Measurements from ENCODE around the gene ABLIM2. TPM values are rescaled to one million over a fixed set of nuclear protein-coding genes. Genes with fewer than 3 reads are reported as not detected.

Gene ABLIM2
- total RNA-seq, 3 donors from 2014 or later (not counting 1 experiment from before 2014, with no cell fraction given), result 0.71 to 2.8 (median 1.3) TPM

- H3K27ac ChIP-seq (ENCODE audit: low read length), result no peak overlapping the region
- intact Hi-C loops (cut with micrococcal nuclease), result no loop called here
- peaks cover 2% of the 10 kb centered on the region for H3K27me3 ChIP-seq (ENCODE audit: control insufficient read depth, insufficient read depth, low read length)
- peaks cover 7 to 19% of the 10 kb centered on the region in 2 donors for H3K27me3 Mint-ChIP-seq (ENCODE audit: low read depth in 2 of 2)
- ATAC-seq (no peak), DNase-seq (no peak)
- H3K4me1 Mint-ChIP-seq, result no peaks in the 10 kb centered on the region
- H3K36me3 Mint-ChIP-seq, result no peaks in the 10 kb centered on the region
- TF ChIP-seq, protein P1, sequence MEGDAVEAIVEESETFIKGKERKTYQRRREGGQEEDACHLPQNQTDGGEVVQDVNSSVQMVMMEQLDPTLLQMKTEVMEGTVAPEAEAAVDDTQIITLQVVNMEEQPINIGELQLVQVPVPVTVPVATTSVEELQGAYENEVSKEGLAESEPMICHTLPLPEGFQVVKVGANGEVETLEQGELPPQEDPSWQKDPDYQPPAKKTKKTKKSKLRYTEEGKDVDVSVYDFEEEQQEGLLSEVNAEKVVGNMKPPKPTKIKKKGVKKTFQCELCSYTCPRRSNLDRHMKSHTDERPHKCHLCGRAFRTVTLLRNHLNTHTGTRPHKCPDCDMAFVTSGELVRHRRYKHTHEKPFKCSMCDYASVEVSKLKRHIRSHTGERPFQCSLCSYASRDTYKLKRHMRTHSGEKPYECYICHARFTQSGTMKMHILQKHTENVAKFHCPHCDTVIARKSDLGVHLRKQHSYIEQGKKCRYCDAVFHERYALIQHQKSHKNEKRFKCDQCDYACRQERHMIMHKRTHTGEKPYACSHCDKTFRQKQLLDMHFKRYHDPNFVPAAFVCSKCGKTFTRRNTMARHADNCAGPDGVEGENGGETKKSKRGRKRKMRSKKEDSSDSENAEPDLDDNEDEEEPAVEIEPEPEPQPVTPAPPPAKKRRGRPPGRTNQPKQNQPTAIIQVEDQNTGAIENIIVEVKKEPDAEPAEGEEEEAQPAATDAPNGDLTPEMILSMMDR (IDR thresholded peaks at IDR 0.05), result no peak
- H3K4me3 ChIP-seq (ENCODE audit: low read length), result no peak overlapping the region
- no peak overlapping the region for H3K27ac Mint-ChIP-seq
- 85% methylated on average over 9 of the region's 9 CpGs for WGBS (ENCODE audit: insufficient coverage)
- no peak overlapping the region for H3K4me3 Mint-ChIP-seq
- no peaks in the 10 kb centered on the region for H3K9me3 Mint-ChIP-seq
- no peaks in the 10 kb centered on the region for H3K36me3 ChIP-seq (ENCODE audit: control insufficient read depth, insufficient read depth, low read length)
- no peaks in the 10 kb centered on the region for H3K4me1 ChIP-seq (ENCODE audit: control insufficient read depth, insufficient read depth, low read length)
- peaks cover 10% of the 10 kb centered on the region for H3K9me3 ChIP-seq (ENCODE audit: control insufficient read depth, insufficient read depth, low read length)
These were observed 106.4 kb downstream of the ABLIM2 start for GRCh38 chr4:8052160-8052691.

DNA sequence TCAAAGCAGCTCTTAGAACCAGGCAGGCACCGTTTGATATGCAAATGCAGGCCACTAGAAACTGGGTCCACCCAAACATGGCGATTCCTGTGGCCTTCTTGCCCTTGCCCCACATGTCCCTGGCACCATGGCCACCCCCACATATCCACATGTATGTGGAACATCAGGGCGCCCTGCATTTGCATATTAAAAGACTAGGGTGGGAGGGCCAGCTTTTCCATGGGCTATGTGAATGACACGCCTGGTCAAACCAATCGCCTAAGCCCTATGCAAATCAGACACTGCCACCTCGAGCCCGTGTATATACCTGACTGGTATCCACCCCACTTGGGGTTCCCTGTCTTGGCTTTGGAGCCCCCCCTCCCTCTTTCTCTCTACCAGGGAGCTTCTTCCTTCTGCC is 107.0 kb downstream of the ABLIM2 start:
- TF ChIP-seq, protein P1 (IDR thresholded peaks at IDR 0.05), result no peak
- Histone ChIP-seq H3K36me3 (ENCODE audit: control insufficient read depth, insufficient read depth, low read length) (no peaks in the 10 kb centered on the region), H3K27ac (ENCODE audit: low read length) (no peak overlapping the region), H3K4me3 (ENCODE audit: low read length) (no peak overlapping the region), H3K9me3 (ENCODE audit: control insufficient read depth, insufficient read depth, low read length) (peaks cover 10% of the 10 kb centered on the region), H3K27me3 (ENCODE audit: control insufficient read depth, insufficient read depth, low read length) (peaks cover 2% of the 10 kb centered on the region), H3K4me1 (ENCODE audit: control insufficient read depth, insufficient read depth, low read length) (no peaks in the 10 kb centered on the region)
- ATAC-seq (no peak), DNase-seq (no peak)
- H3K27me3 Mint-ChIP-seq (ENCODE audit: low read depth in 2 of 2), result peaks cover 7 to 19% of the 10 kb centered on the region in 2 donors
- no peak overlapping the region for H3K27ac Mint-ChIP-seq
- intact Hi-C loops (cut with micrococcal nuclease), result no loop called here
- WGBS (ENCODE audit: insufficient coverage), result 70% methylated on average over 7 of the region's 7 CpGs
- H3K36me3 Mint-ChIP-seq, result no peaks in the 10 kb centered on the region
- H3K9me3 Mint-ChIP-seq, result no peaks in the 10 kb centered on the region
- no peaks in the 10 kb centered on the region for H3K4me1 Mint-ChIP-seq
- H3K4me3 Mint-ChIP-seq, result no peak overlapping the region

- 22% methylated on average over 28 of the region's 28 CpGs for WGBS (ENCODE audit: insufficient coverage)
- Histone ChIP-seq H3K9me3 (ENCODE audit: control insufficient read depth, insufficient read depth, low read length) (peaks cover 10% of the 10 kb centered on the region), H3K36me3 (ENCODE audit: control insufficient read depth, insufficient read depth, low read length) (no peaks in the 10 kb centered on the region), H3K27me3 (ENCODE audit: control insufficient read depth, insufficient read depth, low read length) (peaks cover 2% of the 10 kb centered on the region), H3K4me3 (ENCODE audit: low read length) (no peak overlapping the region), H3K27ac (ENCODE audit: low read length) (no peak overlapping the region), H3K4me1 (ENCODE audit: control insufficient read depth, insufficient read depth, low read length) (no peaks in the 10 kb centered on the region)
- intact Hi-C loops (cut with micrococcal nuclease), result no loop called here
- Mint-ChIP-seq H3K36me3 (no peaks in the 10 kb centered on the region), H3K27ac (no peak overlapping the region), H3K4me3 (no peak overlapping the region), H3K27me3 (ENCODE audit: low read depth in 2 of 2) (peaks cover 7 to 25% of the 10 kb centered on the region in 2 donors), H3K9me3 (no peaks in the 10 kb centered on the region), H3K4me1 (peaks cover 0 to 4% of the 10 kb centered on the region in 2 donors)
- DNase-seq (no peak), ATAC-seq (no peak)
- TF ChIP-seq, protein P1 (IDR thresholded peaks at IDR 0.05), result no peak
These were observed 107.9 kb downstream of the ABLIM2 start for GRCh38 chr4:8050555-8051206.

GRCh38 chr4:8050180-8050554 is 108.4 kb downstream of the ABLIM2 start:
- intact Hi-C loops (cut with micrococcal nuclease), result no loop called here
- Mint-ChIP-seq H3K4me3 (no peak overlapping the region), H3K27ac (no peak overlapping the region), H3K4me1 (peaks cover 0 to 4% of the 10 kb centered on the region in 2 donors), H3K36me3 (no peaks in the 10 kb centered on the region), H3K27me3 (ENCODE audit: low read depth in 2 of 2) (peaks cover 7 to 25% of the 10 kb centered on the region in 2 donors), H3K9me3 (no peaks in the 10 kb centered on the region)
- Histone ChIP-seq H3K4me1 (ENCODE audit: control insufficient read depth, insufficient read depth, low read length) (no peaks in the 10 kb centered on the region), H3K9me3 (ENCODE audit: control insufficient read depth, insufficient read depth, low read length) (peaks cover 6% of the 10 kb centered on the region), H3K27ac (ENCODE audit: low read length) (no peak overlapping the region), H3K27me3 (ENCODE audit: control insufficient read depth, insufficient read depth, low read length) (peaks cover 2% of the 10 kb centered on the region), H3K4me3 (ENCODE audit: low read length) (no peak overlapping the region), H3K36me3 (ENCODE audit: control insufficient read depth, insufficient read depth, low read length) (no peaks in the 10 kb centered on the region)
- TF ChIP-seq, protein P1 (IDR thresholded peaks at IDR 0.05), result no peak
- WGBS (ENCODE audit: insufficient coverage), result 58% methylated on average over 4 of the region's 4 CpGs
- no peak for DNase-seq
- no peak for ATAC-seq
